Measurements from ENCODE around the gene ARMC8.
"Not testable (repeated sequence)": the region's sequence is repeated elsewhere in the genome, so short reads cannot be mapped to it uniquely, and the experiment has no call there.

Gene ARMC8, protein sequence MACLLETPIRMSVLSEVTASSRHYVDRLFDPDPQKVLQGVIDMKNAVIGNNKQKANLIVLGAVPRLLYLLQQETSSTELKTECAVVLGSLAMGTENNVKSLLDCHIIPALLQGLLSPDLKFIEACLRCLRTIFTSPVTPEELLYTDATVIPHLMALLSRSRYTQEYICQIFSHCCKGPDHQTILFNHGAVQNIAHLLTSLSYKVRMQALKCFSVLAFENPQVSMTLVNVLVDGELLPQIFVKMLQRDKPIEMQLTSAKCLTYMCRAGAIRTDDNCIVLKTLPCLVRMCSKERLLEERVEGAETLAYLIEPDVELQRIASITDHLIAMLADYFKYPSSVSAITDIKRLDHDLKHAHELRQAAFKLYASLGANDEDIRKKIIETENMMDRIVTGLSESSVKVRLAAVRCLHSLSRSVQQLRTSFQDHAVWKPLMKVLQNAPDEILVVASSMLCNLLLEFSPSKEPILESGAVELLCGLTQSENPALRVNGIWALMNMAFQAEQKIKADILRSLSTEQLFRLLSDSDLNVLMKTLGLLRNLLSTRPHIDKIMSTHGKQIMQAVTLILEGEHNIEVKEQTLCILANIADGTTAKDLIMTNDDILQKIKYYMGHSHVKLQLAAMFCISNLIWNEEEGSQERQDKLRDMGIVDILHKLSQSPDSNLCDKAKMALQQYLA

DNA sequence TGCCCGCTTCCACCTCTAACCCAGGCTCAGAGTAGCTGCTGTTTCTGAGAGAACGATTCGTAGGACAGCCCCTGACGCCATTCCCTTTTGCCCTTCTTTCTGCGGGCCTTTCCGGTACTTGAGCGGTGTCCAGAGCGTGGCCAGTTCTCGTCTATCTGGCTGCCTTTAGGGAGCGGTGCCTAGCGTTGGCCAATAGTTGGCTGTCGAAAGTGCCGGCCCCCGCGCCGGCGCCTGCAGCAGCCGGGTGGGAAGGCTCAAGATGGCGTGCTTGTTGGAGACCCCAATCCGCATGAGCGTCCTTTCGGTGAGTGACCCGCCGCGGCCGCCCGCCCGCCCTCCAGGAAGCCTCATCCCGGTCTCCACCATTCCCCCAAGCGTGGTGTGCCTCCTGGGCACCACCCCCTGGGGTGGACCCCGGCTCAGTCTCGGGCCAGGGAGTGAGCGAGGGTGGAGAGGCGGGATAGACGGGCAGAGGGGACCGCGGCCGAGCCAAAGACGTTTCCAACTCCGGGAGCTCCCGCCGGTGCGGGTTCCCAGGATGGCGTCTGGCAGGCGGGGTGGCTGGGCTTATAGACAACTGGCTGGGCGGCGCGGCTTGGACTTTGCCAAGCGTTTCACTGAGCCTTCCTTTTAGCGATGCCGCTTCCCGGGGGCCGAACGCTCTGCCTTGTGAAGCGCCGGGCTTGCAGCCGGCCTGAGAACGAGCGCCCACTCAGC is at the start of gene ARMC8:
Gene ARMC8, plus strand, starts transcription at position 6 of the 717 bp plus-strand sequence. Its CDS starts 254 bp downstream, at position 260.
- DNase-seq, result no peak

DNA sequence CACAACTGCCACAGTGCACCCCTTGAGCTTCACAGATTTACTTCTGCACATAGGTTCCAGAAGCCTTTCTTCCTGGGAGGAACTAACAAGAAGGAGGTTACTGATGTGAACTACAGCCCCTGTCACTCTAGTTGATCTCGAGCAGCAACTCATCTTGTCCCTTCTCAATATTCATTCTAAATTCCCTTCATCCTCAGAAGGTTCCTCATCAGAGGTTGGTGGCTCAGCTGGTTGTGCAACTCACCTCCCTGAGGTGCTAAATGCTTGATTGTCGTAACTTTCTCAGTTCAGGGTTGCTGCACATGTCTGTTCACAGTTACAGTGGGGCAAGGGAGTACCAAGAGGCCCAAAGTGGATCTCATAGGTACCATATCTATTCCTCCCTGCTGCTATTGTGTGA is 49.2 kb upstream of the ARMC8 start:
- no peak for DNase-seq

DNA sequence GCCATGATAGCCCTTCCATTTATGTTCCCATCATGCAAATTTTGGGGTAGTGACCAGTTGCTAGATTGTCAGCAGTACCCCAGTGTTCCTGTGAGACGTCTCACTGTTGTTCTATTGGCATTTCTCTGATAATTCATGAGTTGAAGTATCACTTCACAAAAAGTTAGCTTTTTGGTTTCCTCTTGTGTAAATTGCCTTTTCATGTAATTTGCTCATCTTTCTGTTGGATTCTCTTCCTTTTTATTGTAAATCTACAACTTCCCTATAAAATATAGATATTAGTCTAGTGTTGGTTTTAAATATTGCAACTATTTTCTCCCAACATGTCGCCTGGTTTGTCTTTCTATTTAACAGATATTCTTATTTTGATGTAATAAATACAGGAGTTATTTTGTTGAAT is 47.4 kb upstream of the ARMC8 start:
- DNase-seq, result no peak

DNA sequence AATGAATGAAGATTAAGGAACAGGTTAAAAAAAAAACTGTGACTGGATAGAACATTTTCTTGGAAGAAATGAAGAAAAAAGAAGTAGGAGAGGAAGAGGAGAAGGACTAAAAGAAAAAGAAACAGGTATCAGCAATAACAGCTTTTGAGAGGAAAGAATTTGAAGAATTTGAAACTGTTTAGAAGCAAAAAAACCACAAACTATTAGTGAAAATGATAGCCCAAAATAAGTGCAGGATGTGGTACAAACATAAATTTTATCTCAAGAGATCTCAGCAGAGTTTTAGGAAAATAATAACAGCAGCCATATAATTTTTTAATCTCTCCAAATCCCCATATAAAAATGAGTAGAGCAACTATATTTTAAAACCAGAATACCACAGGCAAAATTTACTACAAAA is 46.2 kb upstream of the ARMC8 start:
- DNase-seq, result no peak

DNA sequence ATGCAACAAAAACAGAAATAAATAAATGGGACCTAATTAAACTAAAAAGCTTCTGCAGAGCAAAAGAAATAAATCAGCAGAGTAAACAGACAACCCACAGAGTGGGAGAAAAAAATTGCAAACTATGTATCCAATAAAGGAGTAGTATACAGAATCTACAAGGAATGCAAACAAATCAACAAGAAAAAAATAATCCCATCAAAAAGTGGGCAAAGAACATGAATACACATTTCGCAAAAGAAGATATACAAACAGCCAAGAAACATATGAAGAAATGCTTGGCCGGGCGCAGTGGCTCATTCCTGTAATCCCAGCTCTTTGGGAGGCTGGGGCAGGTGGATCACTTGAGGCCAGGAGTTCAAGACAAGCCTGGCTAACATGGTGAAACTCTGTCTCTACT is 44.9 kb upstream of the ARMC8 start:
- not testable (repeated sequence) for DNase-seq

DNA sequence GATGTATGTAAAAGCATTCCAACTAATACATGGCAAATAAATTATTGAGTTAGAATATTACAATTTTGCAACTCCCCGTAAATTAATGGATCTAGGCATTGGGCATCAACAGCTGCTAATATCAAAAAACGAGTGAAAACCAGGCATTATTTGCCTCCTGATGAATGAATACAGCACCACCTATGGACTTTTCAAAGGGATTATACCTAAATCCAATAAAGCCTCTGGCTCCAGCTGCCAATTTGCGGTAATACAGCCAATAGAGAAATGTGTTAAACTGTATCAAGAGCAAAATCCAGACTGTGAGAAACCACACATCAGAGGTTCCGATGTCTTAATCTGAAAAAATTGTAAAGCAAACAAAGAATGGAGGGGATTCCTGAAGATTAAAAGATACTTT is 38.6 kb upstream of the ARMC8 start:
- DNase-seq, result no peak

DNA sequence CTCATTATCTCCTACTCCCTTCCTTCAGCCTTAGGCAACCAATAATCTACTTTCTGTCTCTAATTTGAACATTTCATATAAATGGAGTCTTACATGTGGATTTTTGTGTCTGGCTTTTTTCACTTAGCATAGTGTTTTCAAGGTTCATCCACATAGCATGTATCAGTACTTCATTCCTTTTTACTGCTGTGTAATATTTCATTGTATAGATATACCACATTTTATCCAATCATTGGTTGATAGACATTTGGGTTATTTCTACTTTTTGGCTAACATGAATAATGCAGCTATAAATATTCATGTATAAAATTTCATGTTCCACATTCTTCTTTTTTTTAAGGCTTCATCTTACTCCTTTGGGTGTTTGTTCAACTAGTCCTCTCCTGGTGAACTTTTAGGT is 32.6 kb upstream of the ARMC8 start:
- no peak for DNase-seq

DNA sequence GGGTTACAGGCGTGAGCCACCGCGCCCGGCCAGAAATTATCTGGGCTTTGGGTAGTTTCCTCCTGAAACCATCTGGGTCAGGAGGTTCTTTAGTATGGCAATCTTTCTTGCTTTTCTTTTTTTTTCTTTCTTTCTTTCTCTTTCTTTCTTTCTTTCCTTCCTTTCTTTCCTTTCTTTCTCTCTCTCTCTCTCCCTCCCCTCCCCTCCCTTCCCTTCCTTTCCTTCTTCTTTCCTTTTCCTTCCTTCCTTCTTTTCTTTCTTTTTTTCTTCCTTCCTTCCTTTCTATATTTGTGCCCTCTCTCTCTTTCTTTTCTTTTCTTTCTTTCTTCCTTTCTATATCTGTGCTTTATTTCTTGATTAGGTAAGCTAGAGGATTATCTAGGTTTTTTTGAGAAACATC is 29.4 kb upstream of the ARMC8 start:
- no peak for DNase-seq

DNA sequence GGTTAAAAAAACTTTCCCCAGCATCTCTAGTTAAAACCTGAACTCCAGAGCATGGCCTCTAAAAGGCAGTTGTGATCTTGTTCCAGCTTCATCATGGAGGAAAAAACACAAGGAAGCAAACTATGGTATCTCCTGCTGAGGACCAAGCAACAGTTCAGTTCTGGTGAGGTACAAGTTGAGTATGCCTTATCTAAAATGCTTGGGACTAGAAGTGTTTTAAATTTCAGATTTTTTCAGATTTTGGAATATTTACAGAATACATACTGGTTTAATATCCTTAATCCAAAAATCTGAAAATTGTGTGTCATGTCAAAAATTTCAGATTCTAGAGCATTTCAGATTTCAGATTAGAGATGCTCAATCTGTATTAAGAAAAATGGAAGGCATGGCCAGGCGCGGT is 22.0 kb upstream of the ARMC8 start:
- no peak for DNase-seq

DNA sequence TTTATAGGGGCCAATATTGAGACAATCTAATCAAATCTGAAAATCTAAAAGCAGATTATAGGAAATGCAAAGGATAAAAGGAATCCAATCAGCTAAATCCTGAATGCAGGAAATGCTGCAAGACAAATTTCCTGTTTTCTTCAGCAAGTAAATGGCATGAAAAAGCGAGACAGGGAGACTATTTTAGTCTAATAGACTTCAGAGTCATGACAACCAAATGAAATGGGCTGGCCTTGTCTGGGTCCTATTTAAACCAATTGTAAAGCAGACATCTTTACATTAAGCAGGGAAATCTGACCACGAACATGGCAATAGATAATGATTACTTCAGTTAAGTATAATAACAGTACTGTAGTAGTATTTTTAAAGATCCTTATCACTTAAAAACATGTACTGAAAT is 14.5 kb upstream of the ARMC8 start:
- no peak for DNase-seq

DNA sequence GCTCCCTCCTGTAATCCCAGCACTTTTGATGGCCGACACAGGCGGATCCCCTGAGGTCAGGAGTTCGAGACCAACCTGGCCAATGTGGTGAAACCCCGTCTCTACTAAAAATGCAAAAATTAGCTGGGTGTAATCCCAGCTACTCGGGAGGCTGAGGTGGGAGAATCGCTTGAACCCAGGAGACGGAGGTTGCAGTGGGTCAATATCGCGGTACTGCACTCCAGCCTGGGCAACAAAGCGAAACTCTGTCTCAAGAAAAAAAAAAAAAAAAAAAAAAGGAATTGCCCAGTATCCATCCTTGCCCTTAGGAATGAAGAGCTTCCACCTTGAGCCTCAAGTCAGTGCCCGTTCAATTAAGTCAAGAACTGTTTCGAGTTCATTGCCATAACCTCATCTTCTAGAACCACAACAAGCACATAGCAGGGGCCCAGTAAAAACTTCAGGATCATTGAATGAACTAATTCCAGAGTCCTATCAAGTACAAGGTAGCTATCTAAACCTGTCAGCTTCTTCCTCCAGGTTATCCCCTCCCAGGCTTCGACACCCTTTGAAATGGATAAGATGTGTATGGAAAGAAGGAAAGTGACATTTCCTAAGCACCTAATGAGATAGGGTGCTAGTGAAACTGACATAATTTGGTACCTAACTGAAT is 13.2 kb upstream of the ARMC8 start:
- no peak for DNase-seq

DNA sequence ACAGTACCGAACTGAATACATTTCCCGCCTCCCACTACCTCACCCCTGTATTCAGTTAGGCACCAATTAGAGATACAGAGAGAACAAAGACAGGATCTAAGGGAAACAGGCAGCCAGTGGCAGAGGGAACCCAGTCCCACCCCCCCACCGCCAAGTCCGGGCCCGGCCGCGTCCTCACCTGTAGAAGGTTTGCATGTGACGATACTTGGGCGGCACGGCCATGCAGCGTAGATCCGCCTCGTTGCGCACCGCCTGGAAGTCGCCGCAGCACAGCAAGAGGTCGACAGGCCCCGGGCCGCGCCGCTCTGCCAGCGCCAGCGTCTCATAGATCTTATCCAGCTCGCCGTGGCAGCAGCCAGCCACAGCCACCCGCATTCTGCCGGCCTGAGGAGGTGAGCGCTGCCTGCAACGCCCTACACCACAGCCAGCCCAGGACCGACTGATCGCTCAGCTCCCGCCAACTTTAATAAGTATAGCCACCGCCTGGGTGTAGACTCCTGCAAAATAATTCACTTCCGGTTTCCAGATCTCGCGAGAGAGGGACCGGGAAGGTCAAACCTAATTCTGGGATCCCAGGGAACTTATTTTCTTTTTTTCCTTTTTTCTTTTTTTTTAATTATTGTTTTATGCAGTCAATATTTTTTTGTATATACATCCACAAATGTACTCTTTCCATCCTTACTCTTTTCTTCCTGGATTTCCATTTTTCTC is 12.5 kb upstream of the ARMC8 start, which contains the start of gene DBR1:
Gene DBR1, minus strand, starts transcription at position 501 of the 711 bp plus-strand sequence. Its CDS starts 126 bp downstream, at position 375.
- DNase-seq, result peak; percentile 78

DNA sequence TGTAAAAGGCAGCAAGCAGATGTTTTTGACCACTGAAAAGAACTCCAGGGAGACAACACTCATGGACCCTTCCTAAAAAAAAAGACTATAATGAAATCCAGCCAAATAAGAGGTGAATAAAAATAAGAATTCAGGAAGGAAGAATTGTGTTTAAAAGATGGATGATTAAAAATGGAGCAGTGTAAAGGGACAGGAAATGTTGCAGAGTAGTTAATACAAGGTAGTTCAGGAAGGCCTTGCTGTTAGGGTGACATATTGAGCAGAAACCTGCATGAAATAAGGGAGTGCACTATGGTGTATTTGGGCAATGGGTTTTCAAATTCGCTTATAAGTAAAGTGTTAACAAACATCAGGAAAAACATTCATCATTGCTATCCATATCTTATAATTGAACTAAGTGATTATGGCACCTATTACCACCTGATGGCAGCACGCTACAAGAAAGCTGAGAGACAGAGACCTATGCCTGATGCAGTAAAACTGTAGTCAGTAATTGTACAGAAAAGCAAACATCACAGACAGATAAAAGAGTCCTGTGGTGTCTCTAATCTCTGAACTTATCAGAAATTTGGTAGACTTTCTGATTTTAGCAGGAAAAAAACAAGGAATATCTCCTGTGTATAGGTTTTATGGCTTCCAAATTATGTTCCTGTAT is 6.6 kb upstream of the ARMC8 start:
- peak; percentile 57 for DNase-seq

DNA sequence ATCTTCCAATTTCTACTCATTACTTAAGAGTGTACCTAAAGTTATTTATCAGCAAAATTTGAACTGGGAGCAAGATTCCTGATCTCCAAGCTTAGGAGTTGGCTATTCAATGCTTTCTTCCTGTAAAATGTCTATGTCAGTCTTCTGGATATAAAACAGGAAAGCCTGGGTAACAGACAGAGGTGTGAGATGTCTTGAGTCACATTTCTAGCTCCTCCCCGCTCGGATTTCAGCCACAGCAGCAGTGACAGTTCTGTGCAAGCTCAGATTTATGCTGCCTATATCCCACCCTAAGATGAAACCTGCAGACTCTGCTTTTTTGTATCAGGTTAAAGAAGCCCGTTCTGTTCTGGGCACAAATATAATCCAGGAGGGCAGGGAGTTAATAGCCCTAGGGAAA is 2.1 kb upstream of the ARMC8 start:
- peak; percentile 22 for DNase-seq

DNA sequence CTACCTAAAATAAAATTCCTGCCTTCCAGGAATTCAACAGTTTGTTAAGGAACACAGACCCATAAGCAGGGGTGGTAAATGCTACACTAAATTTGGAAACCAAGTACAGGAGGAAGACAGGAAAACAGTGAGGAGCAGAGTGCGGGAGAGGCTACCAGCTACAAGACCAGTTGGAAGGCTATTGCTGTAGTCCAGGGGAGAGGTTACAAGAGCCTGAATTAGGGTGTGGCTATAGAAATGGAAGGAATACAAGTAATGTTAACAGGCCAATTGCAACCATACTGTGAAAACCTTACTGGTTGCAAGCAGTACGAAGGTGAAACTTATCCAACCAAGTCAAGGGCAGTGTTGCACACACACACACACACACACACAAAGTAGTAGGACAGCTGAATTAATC is 880 bp upstream of the ARMC8 start:
- DNase-seq, result peak; percentile 19

DNA sequence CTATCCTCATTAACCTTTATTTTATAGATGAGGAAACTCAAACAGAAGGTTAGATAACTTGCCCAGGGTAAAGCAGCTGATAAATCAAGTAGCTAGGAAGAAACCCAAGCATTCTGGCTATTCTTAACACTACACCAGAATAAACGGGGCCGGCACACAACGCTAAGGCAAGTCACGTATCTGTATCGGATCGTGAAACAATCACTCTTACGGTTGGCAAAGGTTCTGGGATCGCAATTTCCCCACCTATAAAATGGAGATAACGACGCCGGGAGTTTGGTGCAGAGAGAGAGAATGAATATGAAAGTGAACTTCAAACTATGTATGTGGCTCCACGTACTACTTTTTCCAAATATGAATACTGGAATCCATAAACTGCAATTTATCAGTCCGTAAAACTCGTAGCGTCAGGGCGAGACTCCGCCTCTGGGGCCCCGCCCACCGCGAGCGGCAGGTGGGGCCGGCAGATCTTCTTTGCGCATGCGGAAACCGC is 252 bp upstream of the ARMC8 start:
- DNase-seq, result peak; percentile 88

DNA sequence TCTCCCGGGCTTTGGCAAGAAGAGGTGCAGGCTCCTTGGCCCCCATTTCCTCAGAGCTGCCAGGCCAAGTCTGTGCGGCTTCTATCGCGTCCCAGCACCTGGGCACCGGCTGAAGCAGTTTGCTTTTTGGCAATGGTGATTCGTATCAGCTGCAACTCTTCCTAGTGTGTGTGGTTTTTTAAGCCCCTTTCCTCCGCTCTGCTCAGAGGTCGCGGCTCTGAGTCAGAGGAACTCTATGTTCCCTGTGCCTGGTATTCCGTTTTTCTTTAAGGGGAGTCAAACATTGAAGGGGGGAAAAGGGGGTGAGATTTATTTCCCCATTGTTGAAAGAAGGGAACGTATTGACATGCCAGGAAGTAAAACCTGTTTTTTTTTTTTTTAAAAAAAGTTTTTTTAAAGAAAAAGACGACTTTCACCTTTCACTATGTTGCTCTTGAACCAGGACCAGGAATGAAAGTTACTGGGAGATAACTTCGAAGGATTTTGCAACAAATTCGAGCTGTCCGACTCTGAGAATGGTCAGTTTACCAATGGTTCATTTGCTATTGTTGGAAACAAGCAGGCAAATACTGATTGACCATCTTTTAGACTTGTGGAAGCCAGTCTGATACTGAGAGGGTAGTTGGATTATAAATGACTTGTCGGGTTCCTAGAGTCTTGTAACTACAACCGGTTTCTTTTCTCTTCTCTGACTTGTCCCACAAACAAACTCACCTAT is 1.1 kb downstream of the ARMC8 start:
- peak; percentile 79 for DNase-seq

DNA sequence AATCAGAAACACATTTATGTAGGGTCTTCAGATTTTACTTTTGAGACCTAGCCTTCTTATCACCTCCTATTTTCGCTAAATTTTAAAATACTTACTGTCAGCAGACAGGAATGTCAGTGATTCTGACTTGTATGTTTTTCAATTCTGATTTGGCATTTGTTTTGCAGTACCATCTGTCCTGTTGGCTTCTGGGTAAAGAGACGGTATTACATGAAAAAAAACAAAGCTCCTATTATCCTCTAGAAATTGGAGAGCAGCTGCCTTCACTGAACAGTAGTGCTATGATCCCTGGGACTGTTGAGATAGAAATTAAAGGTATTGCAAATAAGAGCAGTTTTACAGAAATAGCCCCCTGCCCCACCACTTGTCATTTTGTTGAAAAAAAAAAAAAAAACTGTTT is 8.4 kb downstream of the ARMC8 start:
- DNase-seq, result no peak

DNA sequence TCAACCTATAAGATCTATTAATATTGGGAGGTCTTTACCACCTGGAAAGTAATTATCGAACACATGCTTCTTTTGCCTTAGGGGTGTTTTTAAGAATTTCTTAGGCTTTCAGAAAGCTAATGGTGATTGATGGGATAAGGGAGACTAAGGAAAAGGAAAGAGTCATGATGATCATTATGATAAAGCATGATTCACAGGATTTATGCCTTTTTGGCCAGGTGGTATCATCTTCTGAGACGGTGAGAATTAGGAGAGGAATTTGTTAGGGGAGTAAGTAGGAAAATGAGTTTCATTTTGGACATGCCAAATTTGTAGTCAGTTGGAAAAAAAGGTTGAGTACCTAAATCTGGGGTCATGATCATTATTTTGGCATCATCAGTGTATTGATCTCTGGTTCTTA is 8.9 kb downstream of the ARMC8 start:
- DNase-seq, result peak; percentile 27

DNA sequence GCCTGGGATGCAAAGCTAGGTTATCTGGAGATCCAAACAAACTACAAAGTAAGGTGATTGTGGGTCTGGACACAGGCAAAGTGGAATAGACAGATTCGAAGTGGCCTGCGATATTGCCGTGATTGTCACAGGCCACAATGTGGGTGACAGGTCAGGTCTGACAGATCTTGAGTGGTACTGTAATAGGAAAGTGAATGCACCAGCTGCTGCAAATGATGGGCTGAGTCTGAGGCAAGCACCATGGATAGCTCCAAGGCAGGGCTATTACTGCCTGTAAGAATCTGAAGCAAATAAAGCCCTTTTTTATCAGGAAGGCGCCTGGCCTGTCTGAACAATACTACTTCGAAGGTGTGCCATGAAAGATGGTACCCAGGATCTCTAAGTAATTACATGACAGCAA is 10.0 kb downstream of the ARMC8 start:
- peak; percentile 27 for DNase-seq

DNA sequence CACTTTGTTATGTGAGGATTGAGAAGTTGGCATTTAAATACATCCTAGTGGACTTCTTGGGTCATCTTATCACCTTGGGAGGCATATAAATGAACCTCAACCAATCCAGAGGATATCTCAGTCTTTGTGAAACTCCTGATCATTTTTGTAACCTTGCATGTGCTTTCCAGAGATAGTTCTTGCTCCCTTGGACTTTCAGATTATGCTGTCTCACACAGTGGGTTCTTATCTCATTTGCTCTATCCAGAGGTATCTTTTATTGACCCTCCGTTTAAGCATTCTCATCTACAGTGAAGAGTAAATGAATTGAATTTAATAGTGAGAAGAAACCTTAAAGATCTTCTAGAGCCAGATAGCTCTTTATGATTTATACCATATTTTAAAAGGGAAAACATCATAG is 10.4 kb downstream of the ARMC8 start:
- no peak for DNase-seq

Measured in HCEC 1CT (cell line).